HG03442 (cell line): ENCODE results near the gene A4GALT.

ENCODE experiments used
- ATAC-seq: cut with Tn5 transposase; IDR thresholded peaks from one replicate; pipeline ENCODE4 v1.9.1; 2021; ENCODE audit warnings: mild to moderate bottlenecking, moderate library complexity; ENCODE audit not compliant: unreplicated experiment

Gene A4GALT

DNA sequence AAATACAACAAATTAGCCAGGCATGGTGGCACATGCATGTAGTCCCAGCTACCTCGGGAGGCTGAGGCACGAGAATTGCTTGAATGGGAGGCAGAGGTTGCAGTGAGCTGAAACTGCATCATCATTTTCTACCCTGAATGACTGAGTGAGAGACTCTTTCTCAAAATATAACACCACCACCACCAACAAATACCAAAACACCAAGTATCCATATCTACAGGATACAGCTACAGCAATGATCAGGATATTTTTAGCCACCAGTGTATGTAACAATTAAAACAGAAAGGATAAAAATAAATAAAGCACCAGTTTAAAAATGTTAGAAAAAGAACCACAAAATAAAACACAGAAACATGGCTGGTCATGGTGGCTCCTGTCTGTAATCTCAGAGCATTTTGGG lies 13.2 kb downstream of the A4GALT start:
- ATAC-seq: no peak

GRCh38 chr22:42704896-42705295 lies 15.8 kb downstream of the A4GALT start:
- no peak for ATAC-seq

DNA sequence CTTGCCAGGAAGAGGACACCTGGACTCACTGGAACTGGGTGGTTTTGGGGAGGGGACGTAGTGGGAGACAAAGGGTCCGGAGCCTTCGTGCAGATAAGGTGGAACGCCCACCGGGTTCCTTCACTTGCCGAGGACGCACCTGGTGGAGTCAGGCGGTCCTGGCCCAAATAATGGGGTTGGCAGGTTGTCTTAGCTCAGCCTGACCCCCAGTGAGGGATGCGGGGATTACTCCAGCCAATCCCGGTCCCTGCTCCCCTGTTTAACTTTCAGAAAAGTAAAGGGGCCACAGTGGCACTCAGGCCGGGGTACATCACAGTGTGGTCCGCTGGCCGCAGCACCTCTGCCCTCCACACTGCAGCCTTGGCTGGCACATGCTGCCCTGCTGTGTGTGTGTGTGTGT lies 18.0 kb downstream of the A4GALT start:
- ATAC-seq: no peak

- ATAC-seq: no peak
Observed at GRCh38 chr22:42701694-42702093, 19.0 kb downstream of the A4GALT start.

- no peak for ATAC-seq
Observed at GRCh38 chr22:42700901-42701300, 19.8 kb downstream of the A4GALT start.

- ATAC-seq: no peak
Observed at GRCh38 chr22:42700355-42700754, 20.3 kb downstream of the A4GALT start.

GRCh38 chr22:42699976-42700352 lies 20.7 kb downstream of the A4GALT start:
- ATAC-seq: no peak

- no peak for ATAC-seq
Observed at GRCh38 chr22:42699281-42699975, 21.2 kb downstream of the A4GALT start.

- ATAC-seq: no peak
Observed at GRCh38 chr22:42697542-42698013, 23.1 kb downstream of the A4GALT start.

DNA sequence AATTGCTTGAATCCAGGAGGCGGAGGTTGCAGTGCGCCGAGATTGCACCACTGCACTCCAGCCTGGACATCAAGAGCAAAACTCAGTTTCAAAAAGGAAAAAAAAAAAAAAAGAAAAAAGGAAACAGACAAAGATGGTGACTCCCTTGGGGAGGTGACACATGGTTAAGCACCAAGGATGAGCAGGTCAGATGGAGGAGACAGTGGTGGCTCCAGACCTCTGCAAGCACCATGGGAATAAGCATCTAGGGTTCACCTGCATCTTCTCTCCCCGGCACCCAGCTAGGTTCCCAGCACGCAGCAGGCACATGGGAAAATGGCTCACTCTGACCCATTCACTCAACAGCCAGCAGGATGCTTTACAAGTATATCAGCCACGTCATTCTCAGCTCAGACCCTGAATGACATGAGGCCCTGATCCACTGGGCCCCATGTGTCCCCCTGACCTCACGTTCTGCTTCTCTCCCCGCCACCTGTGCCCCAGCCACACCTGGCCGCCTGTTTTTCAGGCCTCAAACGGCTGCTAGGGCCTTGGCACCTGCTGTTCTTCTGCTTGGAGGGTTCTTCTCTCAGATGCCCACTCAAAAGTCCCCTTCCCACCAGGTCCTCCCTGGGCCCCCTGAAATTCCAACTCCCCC lies 24.2 kb downstream of the A4GALT start:
- ATAC-seq: no peak

DNA sequence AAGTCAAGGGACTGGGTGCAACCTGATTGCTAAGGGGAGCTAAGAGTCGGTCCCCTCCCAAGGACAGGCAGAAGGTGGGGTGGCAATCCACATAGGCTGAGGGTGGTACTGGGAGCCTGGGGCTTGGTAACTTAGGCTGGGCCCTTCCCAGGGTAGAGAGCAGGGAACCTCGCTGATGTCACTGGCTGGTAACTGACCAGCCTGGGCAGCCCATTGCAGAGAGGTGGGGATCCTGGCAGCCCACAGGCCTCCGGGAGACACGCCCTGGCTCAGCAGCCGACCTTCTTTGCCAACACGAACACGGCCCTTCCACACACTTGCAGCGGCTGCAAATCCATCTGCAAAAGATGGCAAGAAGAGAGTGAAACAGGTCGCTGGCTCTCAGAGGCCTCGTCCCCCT lies 25.4 kb downstream of the A4GALT start:
- no peak for ATAC-seq

DNA sequence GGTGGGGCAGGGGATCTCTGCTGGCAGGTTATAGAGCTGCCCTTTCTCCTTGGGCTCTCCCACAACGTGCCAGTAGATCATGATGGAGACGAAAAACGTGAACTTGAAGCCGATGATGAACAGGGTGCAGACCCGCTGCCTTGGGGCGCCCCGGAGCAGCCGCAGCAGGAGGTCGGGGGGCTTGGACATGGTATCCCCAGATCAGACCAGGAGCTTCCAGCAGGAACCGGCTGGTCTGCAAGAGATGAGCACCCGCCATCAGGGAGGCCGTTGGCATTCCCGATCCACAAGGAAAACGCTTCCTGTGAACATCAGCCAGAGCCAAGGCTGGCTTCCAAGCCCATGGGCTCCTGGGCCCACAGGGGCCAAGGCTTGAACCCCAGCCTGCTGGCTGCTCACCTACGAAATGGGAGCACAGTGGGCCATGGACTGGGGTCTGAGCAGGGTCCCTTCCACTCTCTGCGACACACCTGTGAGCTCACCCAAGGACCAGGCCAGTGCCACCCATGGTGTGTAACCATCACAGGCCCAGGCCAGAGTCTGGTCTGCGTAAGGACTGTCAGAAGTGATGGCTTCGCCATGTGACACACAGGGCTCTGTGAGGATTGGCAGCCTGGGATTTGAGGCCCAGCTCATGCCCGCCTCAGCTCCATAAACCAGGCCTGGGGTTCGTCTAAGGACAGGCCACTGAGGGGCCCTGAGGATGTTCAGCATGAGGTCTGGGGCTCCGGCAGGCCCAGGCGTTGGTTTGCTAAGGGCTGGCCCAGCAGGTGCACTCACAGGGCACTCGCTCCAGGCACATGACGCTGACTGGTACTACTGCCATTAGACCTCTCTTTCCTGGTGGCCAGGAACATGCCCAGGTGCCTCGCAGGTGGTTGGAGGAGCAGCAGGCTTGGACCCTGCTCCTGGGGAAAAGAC lies 26.6 kb downstream of the A4GALT start:
- no peak for ATAC-seq

DNA sequence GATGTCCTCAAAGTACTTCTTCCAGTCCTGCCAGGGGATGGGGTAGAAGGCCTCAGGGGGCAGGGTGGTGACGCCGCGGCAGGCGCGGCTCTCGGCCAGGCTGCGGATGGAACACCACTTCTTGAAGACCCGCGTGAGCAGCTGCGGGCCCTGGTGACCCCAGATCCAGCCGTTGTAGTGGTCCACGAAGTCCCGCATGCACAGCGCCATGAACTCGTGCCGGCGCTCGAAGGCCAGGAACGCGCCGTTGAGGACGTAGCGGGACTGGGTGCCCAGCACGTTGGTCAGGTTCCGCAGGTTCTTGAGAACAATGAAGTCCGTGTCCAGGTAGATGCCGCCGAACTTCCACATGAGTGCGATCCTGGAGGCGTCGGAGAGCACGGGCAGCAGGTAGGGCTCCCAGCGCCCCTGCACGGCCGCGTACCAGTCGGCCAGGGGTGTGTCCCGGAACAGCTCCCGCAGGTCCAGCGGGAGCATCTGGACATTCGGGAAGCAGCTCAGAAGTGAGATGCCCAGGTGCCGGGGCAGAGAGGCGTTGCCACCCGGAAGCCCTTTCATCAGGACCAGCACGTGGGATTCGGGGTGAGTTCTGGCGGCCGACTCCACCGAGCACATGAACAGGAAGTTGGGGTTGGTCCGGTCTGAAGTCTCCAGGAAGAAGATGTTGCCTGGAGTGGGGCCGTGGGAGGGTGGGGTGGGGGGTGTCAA lies 27.5 kb downstream of the A4GALT start:
- ATAC-seq: no peak

- no peak for ATAC-seq
Observed at GRCh38 chr22:42692239-42693054, 28.2 kb downstream of the A4GALT start.

- ATAC-seq: no peak
Observed at GRCh38 chr22:42691440-42691839, 29.2 kb downstream of the A4GALT start.

GRCh38 chr22:42688241-42689211 lies 32.1 kb downstream of the A4GALT start:
- no peak for ATAC-seq

DNA sequence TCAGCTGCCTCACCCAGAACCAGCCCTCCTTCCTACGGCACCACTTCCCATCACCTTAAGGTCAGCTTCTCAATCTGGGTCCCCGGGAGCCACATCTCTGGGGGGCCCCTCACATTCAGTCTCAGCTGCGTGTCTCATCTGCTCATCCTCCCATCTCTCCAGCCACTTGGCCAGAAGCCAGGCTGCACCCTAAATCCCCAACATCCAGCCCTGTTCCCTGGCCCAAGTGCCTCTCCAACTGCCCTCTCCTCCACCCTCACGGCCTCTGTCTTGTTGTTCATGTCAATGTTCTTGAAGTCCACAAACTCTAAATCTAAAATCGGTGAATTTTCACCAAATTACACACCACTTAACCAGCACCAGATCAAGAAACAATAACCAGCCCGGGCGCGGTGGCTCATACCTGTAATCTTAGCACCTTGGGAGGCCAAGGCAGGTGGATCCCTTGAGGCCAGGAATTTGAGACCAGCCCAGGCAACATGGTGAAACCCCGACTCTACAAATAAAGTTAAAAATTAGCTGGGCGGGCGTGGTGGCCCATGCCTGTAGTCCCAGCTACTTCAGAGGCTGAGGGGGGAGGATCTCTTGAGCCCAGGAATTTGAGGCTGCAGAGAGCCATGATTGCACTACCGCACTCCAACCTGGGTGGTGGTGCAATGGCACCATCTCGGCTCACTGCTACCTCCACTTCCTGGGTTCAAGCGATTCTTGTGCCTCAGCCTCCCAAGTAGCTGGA lies 33.7 kb downstream of the A4GALT start:
- no peak for ATAC-seq

DNA sequence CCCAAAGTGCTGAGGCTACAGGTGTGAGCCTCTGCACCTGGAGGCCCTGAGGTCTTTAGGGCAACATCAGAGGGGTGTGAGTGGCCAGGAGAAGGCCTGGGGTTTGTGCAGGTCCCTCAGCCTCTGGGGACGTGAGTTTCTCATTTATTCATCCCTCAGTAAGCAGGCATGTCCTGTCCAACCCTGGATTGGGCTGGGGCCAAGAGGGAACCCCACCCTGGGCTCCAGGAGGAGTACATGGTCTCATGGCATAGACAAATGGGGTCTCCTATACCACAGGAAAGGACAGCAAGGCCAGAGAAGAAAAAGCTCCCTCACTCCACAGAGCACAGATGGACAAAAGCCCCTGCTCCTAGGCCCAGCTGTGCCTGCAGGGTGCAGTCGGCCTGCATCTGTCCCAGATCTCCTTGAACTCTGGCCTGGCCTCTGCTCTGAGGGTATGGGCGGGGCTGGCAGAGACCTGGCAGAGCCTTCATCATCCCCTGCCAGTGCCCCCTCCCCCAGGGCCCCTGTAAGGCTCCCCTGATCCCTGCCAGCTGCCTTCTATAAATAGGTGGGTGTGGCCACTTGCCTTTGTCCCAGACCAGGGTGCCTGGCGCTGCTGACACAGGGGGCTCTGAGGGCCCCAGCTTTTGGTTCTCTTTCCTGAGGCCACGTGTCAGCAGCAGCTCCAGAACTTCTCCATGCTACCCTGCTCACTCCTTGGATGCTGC lies 34.6 kb downstream of the A4GALT start:
- no peak for ATAC-seq
